NCI-H146 treated with DMSO at 0.1 percent for 48 hours (cell line): ENCODE data around the gene E2F3.
A peak's percentile ranks its signal among the peaks of the same experiment; 100 is the strongest.

Experiments
- DNase-seq: peaks from one replicate; lab custom pipeline; 2025; ENCODE audit not compliant: unreplicated experiment; lab: John Stamatoyannopoulos, UW

The E2F3 gene

GRCh38 chr6:20401205-20402091, at the start of gene E2F3:
TSS of gene E2F3 (plus strand) at chr6:20401879. CDS start at chr6:20402233, 354 bp downstream.
- peak; percentile 99 for DNase-seq

DNA sequence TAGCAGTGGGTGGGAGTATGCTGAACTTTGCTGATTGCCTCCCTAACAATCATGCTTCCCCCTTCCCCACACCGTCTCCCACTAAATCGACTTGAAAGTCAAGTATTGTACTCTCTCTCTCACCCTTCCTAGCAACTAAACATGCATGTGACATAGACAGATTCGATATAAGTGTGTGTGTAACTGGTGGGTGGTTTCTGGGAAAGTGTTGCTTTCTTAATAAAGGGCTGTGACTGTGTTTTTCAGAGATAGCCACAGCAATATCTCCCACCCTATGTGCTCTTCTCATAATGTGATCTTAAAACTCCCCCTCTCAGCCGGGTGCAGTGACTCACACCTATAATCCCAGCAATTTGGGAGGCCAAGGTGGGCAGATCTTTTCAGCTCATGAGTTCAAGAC, 49.3 kb upstream of the E2F3 start:
- DNase-seq = no peak

DNA sequence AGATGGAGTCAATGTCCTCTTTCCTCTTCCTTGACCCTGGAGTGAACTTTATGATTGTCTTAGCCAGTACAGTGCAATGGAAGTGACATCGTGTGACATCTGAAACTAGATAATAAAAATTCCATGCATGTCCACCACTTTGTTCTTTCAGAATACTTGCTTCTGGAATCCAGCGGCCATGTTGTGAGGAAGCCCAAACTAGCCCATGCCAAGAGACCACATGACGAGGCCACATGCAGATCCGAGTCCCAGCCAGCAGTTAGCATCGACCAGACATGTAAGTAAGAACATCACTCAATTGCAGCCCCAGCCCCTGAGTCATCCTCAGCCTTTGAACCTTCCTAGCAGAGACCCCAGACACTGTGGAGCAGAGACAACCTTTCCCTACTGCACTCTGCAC, 48.5 kb upstream of the E2F3 start:
- no peak for DNase-seq

DNA sequence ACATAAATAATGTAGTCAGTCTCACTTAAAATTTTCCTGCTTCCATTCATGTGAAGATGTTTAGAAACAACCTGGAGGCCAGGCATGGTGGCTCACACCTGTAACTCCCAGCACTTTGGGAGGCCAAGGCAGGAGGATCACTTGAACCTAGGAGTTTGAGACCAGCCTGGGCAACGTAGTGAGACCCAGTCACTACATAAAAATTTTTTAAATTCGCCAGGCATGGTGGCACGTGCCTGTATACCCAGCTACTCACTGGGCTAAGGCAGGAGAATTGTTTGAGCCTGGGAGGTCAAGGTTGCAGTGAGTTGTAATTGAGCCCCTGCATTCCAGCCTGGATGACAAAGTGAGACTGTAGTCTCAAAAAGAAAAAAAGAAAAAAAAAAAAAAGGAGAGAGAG, 47.3 kb upstream of the E2F3 start:
- DNase-seq = no peak

DNA sequence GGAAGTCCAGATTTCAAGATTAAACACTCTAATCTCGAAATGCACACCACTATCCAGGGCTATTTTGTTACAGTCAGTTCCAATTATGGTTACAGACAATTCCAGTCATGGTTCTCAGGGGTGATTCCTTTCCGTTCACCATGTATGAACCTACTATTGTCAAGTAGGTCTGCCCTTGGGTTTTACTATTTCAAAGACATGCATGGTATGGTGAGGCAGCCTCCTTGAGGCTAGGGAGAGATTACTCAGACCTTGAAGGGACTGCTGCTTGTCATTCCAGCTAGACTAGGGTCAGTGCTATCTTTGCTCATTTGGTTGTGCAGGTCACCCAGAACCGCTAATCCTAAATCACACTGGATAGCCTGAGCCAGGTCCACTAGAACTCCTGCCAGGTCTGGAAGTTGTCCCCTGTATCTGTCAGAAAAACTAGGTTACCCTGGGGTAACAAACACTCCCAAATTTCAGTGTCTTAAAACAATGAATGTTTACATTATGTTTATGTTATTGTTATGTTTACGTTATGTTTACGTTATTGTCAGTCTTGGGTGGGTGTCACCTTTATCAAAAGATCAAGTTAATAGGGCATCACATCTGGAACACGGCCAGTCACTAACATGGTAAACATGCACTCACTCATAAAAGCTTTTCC, 41.1 kb upstream of the E2F3 start:
- no peak for DNase-seq

DNA sequence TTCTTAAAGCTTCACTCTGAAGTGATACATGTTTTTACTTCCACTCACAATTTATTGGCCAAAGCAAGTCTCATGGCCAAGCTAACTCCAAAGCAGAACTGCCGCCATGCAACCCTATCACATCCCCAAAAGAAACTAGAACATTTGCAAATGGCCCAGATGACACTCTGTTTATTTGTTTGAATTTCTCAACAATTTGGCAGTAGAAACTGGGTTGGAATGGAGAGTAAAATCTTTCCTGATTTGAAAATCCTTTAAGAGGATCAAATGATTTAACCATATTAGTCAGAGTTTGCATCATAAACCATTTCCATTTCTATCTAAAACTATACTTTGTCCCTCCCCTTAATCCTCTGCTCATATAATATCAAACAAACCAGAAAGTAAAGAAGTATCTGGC, 39.1 kb upstream of the E2F3 start:
- no peak for DNase-seq

GRCh38 chr6:20364327-20364726, 37.4 kb upstream of the E2F3 start:
- no peak for DNase-seq

DNA sequence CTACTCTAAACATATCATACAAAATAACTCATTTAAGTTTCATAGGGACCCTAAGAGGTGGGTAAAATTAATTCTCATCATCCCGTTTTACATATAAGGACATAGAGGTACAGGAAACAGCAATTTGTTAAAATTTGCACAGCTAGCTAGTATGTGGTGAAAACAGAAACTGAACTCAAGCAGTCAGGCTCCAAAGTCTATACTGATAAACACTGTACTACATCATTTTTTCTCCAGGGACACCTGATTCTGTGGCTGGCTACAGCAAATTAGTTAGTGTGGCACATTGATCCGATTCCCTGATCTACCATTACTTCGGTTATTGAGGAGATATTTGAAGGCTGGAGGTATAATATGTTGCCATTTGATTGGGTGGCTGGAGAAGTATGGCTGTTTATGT, 36.2 kb upstream of the E2F3 start:
- no peak for DNase-seq

GRCh38 chr6:20366082-20366830, 35.4 kb upstream of the E2F3 start:
- no peak for DNase-seq

DNA sequence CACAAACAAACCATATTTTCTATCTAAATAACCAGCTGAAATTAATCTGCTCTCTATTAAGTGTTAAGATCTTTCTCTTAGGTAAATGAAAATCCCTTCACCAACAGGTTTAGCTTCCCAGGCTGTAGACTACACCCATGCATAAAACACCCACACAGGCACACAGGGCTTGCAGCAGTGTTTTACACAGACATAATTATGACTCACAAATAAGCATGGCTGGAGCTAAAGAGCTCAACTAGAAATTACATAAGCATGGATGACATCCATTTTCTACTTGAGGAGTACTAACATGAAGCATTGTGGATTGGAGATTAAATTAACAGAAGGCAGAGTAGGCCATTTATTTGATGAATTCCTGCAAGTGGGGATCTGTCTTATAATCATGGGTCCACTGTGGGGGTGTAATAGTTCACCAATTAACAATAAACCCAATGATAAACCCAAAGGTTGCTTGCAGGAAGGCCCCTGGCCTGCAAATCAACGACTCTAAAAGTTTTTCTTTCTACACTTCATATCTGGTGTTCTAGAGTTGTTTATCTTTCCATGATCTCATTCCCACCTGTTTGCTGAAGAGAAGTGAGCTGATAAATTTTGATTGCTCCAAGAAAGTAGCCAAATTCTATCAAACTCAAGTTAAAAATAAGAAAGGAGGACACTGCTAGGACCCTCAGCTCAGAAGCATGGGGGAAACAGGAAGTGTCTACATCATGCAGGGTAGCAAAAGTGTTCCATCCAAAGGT, 33.8 kb upstream of the E2F3 start:
- no peak for DNase-seq

DNA sequence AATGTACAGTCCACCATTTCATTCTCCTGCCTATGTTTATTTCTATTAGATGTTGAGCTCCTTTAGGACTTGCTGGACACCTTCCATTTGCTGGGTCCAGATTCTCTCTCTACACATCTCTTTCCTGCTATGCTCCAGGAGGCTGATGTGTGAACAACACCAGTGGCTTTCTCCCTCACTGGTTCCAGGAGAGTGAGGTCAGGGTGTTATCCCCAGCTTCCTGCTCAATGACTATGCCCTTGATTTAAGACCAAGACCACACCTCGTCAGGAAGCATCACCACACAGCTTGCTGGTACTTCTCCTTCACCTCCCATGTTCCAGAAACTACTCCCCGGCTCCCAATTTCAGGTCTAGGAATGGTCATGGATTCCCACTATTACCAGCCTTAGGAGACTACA, 31.3 kb upstream of the E2F3 start:
- DNase-seq = no peak

- no peak for DNase-seq
These were observed 30.9 kb upstream of the E2F3 start for GRCh38 chr6:20370801-20371200.

DNA sequence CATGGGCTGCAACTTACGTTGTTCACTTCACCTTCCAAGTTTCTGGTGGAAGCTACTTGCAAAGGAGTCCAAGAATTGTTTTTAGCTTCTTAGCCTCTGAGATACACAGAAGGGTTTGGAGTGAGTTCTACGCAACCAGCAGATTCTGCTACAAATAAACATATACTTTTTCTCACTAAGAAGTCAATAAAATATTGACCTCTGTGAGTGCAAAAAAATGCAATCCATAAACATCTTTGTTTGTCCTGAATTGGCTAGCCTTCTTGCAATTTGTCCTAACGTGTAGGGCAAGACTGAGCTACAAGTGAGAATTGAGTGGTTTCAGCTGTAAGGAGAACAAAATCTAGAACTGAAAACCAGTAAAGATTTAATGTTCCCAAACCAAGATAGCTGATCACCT, 26.2 kb upstream of the E2F3 start:
- DNase-seq = no peak

GRCh38 chr6:20377623-20378265, 23.9 kb upstream of the E2F3 start:
- DNase-seq = no peak

DNA sequence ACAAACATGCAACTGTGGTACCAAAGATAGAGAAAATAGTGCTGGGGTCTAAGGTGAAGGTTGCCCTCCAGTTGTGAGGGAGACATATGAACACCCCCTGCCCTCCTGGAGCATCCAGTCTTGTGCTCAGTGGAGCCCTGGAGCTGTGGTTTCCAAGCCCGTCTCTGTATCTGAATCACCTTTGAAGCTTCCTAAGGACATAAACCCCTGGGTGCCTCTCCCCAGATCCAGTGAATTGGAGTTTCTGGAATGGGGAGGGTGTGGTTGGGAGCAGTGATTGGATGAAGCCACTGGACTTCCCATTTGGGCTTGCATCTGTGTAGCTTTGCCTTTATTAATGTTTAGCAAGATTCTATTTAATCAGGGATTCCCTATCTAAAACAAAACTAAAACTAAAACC, 22.4 kb upstream of the E2F3 start:
- DNase-seq = no peak

- DNase-seq = no peak
These were observed 15.5 kb upstream of the E2F3 start for GRCh38 chr6:20386218-20386617.

GRCh38 chr6:20389066-20389465, 12.6 kb upstream of the E2F3 start:
- no peak for DNase-seq

DNA sequence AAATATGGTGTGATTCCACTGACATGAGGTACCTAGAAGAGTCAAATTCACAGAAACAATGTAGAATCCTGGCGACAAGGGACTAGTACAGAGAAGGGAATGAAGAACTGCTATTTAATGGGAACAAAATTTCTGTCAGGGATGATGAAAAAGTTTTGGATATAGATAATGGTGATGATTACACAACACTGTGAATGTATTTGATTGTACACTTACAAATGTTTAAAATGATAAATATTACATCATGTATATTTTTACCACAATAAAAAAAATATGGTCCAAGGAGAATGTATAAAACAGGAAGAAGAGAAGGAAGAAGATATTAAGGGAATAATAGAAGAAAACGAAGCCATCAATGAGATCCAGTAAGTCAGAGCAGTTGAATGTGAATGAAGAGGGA, 8.4 kb upstream of the E2F3 start:
- no peak for DNase-seq

DNA sequence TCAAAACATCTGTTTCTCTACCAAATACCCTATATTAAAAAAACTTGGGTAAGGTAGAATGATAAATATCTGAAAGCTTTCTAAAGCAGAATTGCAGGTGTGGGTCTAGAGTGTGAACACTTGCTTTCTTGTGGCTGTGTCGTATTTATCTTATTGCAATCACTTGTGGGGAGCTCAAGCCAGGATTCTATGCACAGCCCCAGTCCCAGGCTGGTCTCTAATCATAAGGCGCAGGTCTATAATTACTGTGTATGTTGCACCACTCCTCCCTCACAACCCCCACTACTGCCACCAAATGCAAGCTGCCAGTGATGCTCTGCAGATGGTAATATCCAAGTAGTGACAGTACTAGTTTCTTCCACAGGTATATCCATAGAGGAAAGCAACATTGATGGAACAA, 2.2 kb upstream of the E2F3 start:
- DNase-seq = no peak

DNA sequence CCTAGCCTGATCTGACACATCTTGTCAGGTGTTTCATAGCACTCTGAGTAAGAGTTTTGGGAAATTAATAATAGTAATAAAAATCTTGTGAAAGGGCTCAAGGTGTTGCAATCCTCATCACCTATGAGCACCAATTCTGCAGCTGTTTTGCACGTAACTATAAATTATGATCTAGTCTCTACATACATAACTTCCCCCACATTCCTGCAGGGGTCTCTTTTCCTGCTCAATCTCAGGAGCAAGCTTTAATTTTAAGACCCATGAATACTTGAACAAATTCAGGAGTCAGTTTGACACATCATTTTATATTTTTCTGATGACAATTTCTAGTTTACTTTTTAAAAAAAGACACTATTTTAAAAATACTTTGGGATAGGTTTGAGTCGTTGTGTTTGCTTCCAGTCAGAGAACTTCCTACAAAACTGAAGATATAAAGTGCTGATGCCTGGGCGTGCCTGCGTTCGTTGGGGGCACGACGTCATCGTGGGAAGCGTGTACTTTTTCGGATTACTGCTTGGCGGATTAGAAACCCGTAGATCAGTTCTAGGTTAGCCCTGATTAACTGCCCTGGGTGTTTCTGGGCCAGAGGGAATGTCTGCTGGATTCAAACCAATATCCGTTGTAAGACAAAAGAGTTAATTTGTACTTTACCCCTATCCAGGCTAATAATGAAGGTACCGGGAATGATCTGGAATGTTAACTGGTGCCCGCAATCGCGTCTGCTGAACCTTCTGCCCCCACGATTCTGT, 1.0 kb upstream of the E2F3 start:
- peak; percentile 46 for DNase-seq
